Activated naive CD4-positive, alpha-beta T cell treated with anti-CD3 and anti-CD28 coated beads, Interleukin-2, amount 10 ng/mL, durations not matched to agents 7 days and 5 days (primary cell): ENCODE measurements around the gene ATG16L1.

ENCODE experiments used
- CTCF ChIA-PET: fragments of 350-600 bp; sonication (Branson Sonifier 250); formaldehyde crosslinking; loops from one replicate; lab custom pipeline; 2021; ENCODE audit warnings: antibody characterized with exemption; lab: Charles Lee
- DNase-seq: peaks from one replicate; pipeline ENCODE4 v3.0.0-alpha.2; 2020
- H3K27ac Mint-ChIP-seq: one replicate; pipeline ENCODE4 v1.8.0; 2021; ENCODE audit warnings: mild to moderate bottlenecking, moderate library complexity, mixed read lengths
- H3K27me3 Mint-ChIP-seq: one replicate; pipeline ENCODE4 v1.8.0; 2021; ENCODE audit warnings: mild to moderate bottlenecking, mixed read lengths
- H3K36me3 Mint-ChIP-seq: one replicate; pipeline ENCODE4 v1.8.0; 2021; ENCODE audit warnings: mixed read lengths
- H3K4me1 Mint-ChIP-seq: one replicate; pipeline ENCODE4 v1.8.0; 2021; ENCODE audit warnings: mixed read lengths
- H3K4me3 Mint-ChIP-seq: one replicate; pipeline ENCODE4 v1.8.0; 2021; ENCODE audit warnings: mild to moderate bottlenecking, moderate library complexity, mixed read lengths
- H3K9me3 Mint-ChIP-seq: one replicate; pipeline ENCODE4 v1.8.0; 2021; ENCODE audit warnings: mixed read lengths

ATG16L1 gene

GRCh38 chr2:233301248-233301647, 49.8 kb downstream of the ATG16L1 start:
- Mint-ChIP-seq H3K27me3 (peaks cover 11% of the 10 kb centered on the region), H3K27ac (no peak overlapping the region), H3K9me3 (no peaks in the 10 kb centered on the region), H3K4me3 (no peak overlapping the region), H3K4me1 (no peaks in the 10 kb centered on the region), H3K36me3 (peaks cover 7% of the 10 kb centered on the region)
- DNase-seq: no peak
- CTCF ChIA-PET: no interaction called here

- H3K36me3 Mint-ChIP-seq: peaks cover 7% of the 10 kb centered on the region
- H3K4me3 Mint-ChIP-seq: no peak overlapping the region
- H3K27me3 Mint-ChIP-seq: peaks cover 11% of the 10 kb centered on the region
- H3K9me3 Mint-ChIP-seq: no peaks in the 10 kb centered on the region
- no peaks in the 10 kb centered on the region for H3K4me1 Mint-ChIP-seq
- no peak for DNase-seq
- no peak overlapping the region for H3K27ac Mint-ChIP-seq
- CTCF ChIA-PET: no interaction called here
Observed at GRCh38 chr2:233301811-233302210, 50.3 kb downstream of the ATG16L1 start.

- H3K9me3 Mint-ChIP-seq: no peaks in the 10 kb centered on the region
- H3K4me3 Mint-ChIP-seq: no peak overlapping the region
- no peak overlapping the region for H3K27ac Mint-ChIP-seq
- H3K27me3 Mint-ChIP-seq: peaks cover 11% of the 10 kb centered on the region
- no peak for DNase-seq
- CTCF ChIA-PET: no interaction called here
- no peaks in the 10 kb centered on the region for H3K4me1 Mint-ChIP-seq
- peaks cover 7% of the 10 kb centered on the region for H3K36me3 Mint-ChIP-seq
Observed at GRCh38 chr2:233303252-233303651, 51.8 kb downstream of the ATG16L1 start.

GRCh38 chr2:233307565-233307964, 56.1 kb downstream of the ATG16L1 start, which contains the start of gene SAG:
Gene SAG, plus strand, starts transcription at chr2:233307816. Its CDS starts 1,374 bp downstream, at chr2:233309190.
- no peak for DNase-seq
- Mint-ChIP-seq H3K27me3 (peaks cover 29% of the 10 kb centered on the region), H3K9me3 (no peaks in the 10 kb centered on the region), H3K27ac (no peak within 1 kb of the TSS), H3K4me3 (no peak within 1 kb of the TSS), H3K4me1 (peaks cover 3% of the 10 kb centered on the region), H3K36me3 (no peaks in the 10 kb centered on the region)
- CTCF ChIA-PET: interaction anchor here (0.6 to 0.7 kb wide), 2 partner anchors 46 to 594 kb away, joined by 3 read pairs; no protein-coding TSS in a partner anchor

GRCh38 chr2:233311241-233311926, 59.9 kb downstream of the ATG16L1 start:
- Mint-ChIP-seq H3K36me3 (no peaks in the 10 kb centered on the region), H3K27ac (no peak overlapping the region), H3K4me3 (no peak overlapping the region), H3K4me1 (peaks cover 3% of the 10 kb centered on the region), H3K27me3 (peaks cover 30% of the 10 kb centered on the region), H3K9me3 (no peaks in the 10 kb centered on the region)
- no peak for DNase-seq
- CTCF ChIA-PET: no interaction called here

- H3K4me3 Mint-ChIP-seq: no peak overlapping the region
- no peak overlapping the region for H3K27ac Mint-ChIP-seq
Observed at GRCh38 chr2:233312874-233313273, 61.4 kb downstream of the ATG16L1 start.

GRCh38 chr2:233314180-233314925, 62.9 kb downstream of the ATG16L1 start:
- Mint-ChIP-seq H3K27me3 (peaks cover 46% of the 10 kb centered on the region), H3K36me3 (no peaks in the 10 kb centered on the region), H3K4me3 (no peak overlapping the region), H3K4me1 (peaks cover 3% of the 10 kb centered on the region), H3K27ac (no peak overlapping the region), H3K9me3 (no peaks in the 10 kb centered on the region)
- no peak for DNase-seq
- CTCF ChIA-PET: no interaction called here

More at GRCh38 chr2:233312874-233313273, 61.4 kb downstream of the ATG16L1 start:
- DNase-seq: no peak
- Mint-ChIP-seq H3K36me3 (no peaks in the 10 kb centered on the region), H3K9me3 (no peaks in the 10 kb centered on the region), H3K27me3 (peaks cover 31% of the 10 kb centered on the region), H3K4me1 (peaks cover 3% of the 10 kb centered on the region)
- CTCF ChIA-PET: no interaction called here

GRCh38 chr2:233317196-233317943, 65.9 kb downstream of the ATG16L1 start:
- H3K36me3 Mint-ChIP-seq: no peaks in the 10 kb centered on the region
- no peak overlapping the region for H3K4me3 Mint-ChIP-seq
- H3K4me1 Mint-ChIP-seq: peaks cover 2% of the 10 kb centered on the region
- H3K27me3 Mint-ChIP-seq: peaks cover 51% of the 10 kb centered on the region
- no peak for DNase-seq
- H3K9me3 Mint-ChIP-seq: no peaks in the 10 kb centered on the region
- no peak overlapping the region for H3K27ac Mint-ChIP-seq
- CTCF ChIA-PET: interaction anchor here (1.1 to 1.2 kb wide), 2 partner anchors 32 to 681 kb away, joined by 3 read pairs; no protein-coding TSS in a partner anchor

- H3K27me3 Mint-ChIP-seq: peaks cover 38% of the 10 kb centered on the region
- H3K27ac Mint-ChIP-seq: no peak overlapping the region
- no peak for DNase-seq
- H3K36me3 Mint-ChIP-seq: no peaks in the 10 kb centered on the region
- H3K9me3 Mint-ChIP-seq: no peaks in the 10 kb centered on the region
- no peak overlapping the region for H3K4me3 Mint-ChIP-seq
- H3K4me1 Mint-ChIP-seq: peaks cover 11% of the 10 kb centered on the region
- CTCF ChIA-PET: no interaction called here
Observed at GRCh38 chr2:233319256-233319655, 67.8 kb downstream of the ATG16L1 start.

- Mint-ChIP-seq H3K4me3 (no peak overlapping the region), H3K36me3 (no peaks in the 10 kb centered on the region), H3K9me3 (no peaks in the 10 kb centered on the region), H3K4me1 (peaks cover 11% of the 10 kb centered on the region), H3K27ac (no peak overlapping the region), H3K27me3 (peaks cover 44% of the 10 kb centered on the region)
- CTCF ChIA-PET: no interaction called here
- no peak for DNase-seq
Observed at GRCh38 chr2:233320470-233320869, 69.0 kb downstream of the ATG16L1 start.

GRCh38 chr2:233321166-233321565, 69.7 kb downstream of the ATG16L1 start:
- Mint-ChIP-seq H3K27ac (no peak overlapping the region), H3K9me3 (no peaks in the 10 kb centered on the region), H3K36me3 (no peaks in the 10 kb centered on the region), H3K4me1 (peaks cover 11% of the 10 kb centered on the region), H3K27me3 (peaks cover 46% of the 10 kb centered on the region), H3K4me3 (no peak overlapping the region)
- DNase-seq: no peak
- CTCF ChIA-PET: no interaction called here

- DNase-seq: no peak
- no peak overlapping the region for H3K27ac Mint-ChIP-seq
- H3K9me3 Mint-ChIP-seq: no peaks in the 10 kb centered on the region
- H3K27me3 Mint-ChIP-seq: peaks cover 44% of the 10 kb centered on the region
- H3K4me3 Mint-ChIP-seq: no peak overlapping the region
- peaks cover 11% of the 10 kb centered on the region for H3K4me1 Mint-ChIP-seq
- no peaks in the 10 kb centered on the region for H3K36me3 Mint-ChIP-seq
- CTCF ChIA-PET: no interaction called here
Observed at GRCh38 chr2:233323851-233324250, 72.4 kb downstream of the ATG16L1 start.

GRCh38 chr2:233325256-233325655, 73.8 kb downstream of the ATG16L1 start:
- no peak overlapping the region for H3K27ac Mint-ChIP-seq
- no peak for DNase-seq
- H3K9me3 Mint-ChIP-seq: no peaks in the 10 kb centered on the region
- H3K36me3 Mint-ChIP-seq: peaks cover 4% of the 10 kb centered on the region
- CTCF ChIA-PET: no interaction called here
- H3K4me1 Mint-ChIP-seq: peaks cover 23% of the 10 kb centered on the region
- no peak overlapping the region for H3K4me3 Mint-ChIP-seq
- H3K27me3 Mint-ChIP-seq: peaks cover 30% of the 10 kb centered on the region

- Mint-ChIP-seq H3K27ac (no peak overlapping the region), H3K4me3 (no peak overlapping the region), H3K4me1 (peaks cover 29% of the 10 kb centered on the region), H3K9me3 (no peaks in the 10 kb centered on the region), H3K27me3 (peaks cover 25% of the 10 kb centered on the region), H3K36me3 (peaks cover 4% of the 10 kb centered on the region)
- no peak for DNase-seq
- CTCF ChIA-PET: no interaction called here
Observed at GRCh38 chr2:233325814-233326213, 74.3 kb downstream of the ATG16L1 start.
